Stimulated activated CD8-positive, alpha-beta memory T cell treated with anti-CD3 and anti-CD28 coated beads, Interleukin-12 subunit alpha, Interleukin-12 subunit beta, amount 100 ng/mL, for 1 hour (primary cell): ENCODE measurements around the gene LIMS2.

Source experiments
- DNase-seq: peaks from one replicate; pipeline ENCODE4 v3.0.0-alpha.2; 2020; ENCODE audit warnings: low read depth

LIMS2 gene

GRCh38 chr2:127675331-127676261 is at the start of gene LIMS2:
Gene LIMS2, minus strand, starts transcription at chr2:127675530. Its CDS starts 506 bp downstream, at chr2:127675024.
- no peak for DNase-seq

- no peak for DNase-seq
Observed at GRCh38 chr2:127722807-127723206, 47.5 kb upstream of the LIMS2 start.

- no peak for DNase-seq
Observed at GRCh38 chr2:127721978-127722355, 46.6 kb upstream of the LIMS2 start.

GRCh38 chr2:127721311-127721977 is 46.1 kb upstream of the LIMS2 start:
- DNase-seq, result no peak

GRCh38 chr2:127719301-127720218 is 44.2 kb upstream of the LIMS2 start:
- DNase-seq, result no peak

- no peak for DNase-seq
Observed at GRCh38 chr2:127718271-127718670, 42.9 kb upstream of the LIMS2 start.

- DNase-seq, result no peak
Observed at GRCh38 chr2:127715778-127716449, 40.6 kb upstream of the LIMS2 start.

- no peak for DNase-seq
Observed at GRCh38 chr2:127713562-127713961, 38.2 kb upstream of the LIMS2 start.

- no peak for DNase-seq
Observed at GRCh38 chr2:127712999-127713398, 37.7 kb upstream of the LIMS2 start.

- DNase-seq, result no peak
Observed at GRCh38 chr2:127709336-127709735, 34.0 kb upstream of the LIMS2 start.

GRCh38 chr2:127707890-127708648 is 32.7 kb upstream of the LIMS2 start:
- DNase-seq, result no peak

GRCh38 chr2:127706215-127706990 is 31.1 kb upstream of the LIMS2 start:
- no peak for DNase-seq

GRCh38 chr2:127705391-127706065 is 30.2 kb upstream of the LIMS2 start:
- DNase-seq, result no peak

- no peak for DNase-seq
Observed at GRCh38 chr2:127704641-127705390, 29.5 kb upstream of the LIMS2 start.

GRCh38 chr2:127703282-127703681 is 28.0 kb upstream of the LIMS2 start:
- no peak for DNase-seq

GRCh38 chr2:127702395-127703009 is 27.2 kb upstream of the LIMS2 start:
- DNase-seq, result no peak

- DNase-seq, result peak; percentile 59
Observed at GRCh38 chr2:127701651-127702394, 26.5 kb upstream of the LIMS2 start.
